ENCODE data around the gene XRCC5.
"Not testable (repeated sequence)": the region's sequence is repeated elsewhere in the genome, so short reads cannot be mapped to it uniquely, and the experiment has no call there.

The XRCC5 gene

DNA sequence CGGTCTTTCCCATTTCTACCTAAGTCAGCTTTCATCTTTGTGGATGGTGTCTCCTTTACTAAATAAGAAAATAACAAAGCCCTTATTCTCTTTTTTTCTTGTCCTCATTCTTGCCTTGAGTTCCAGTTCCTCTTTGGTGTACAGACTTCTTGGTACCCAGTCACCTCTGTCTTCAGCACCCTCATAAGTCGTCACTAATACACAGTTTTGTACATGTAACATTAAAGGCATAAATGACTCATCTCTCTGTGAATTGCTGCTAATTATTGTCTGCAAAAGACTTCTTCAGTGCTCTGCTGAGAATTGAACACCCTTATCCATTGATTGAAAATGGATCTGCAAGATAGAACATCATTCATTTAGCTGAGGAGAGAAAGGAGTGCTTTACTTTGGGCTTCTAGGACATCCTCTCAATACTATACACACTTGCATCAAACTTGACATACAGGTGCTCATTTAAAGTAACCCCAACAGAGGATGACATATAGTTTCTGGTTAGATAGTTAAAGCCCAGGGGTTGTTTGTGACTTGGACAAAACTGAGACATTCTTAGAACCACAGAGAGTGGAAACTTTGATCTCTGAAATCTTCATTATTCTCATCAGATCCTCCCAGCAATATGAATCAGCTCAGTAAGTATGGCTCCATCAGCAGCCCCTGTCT lies 97.0 kb downstream of the XRCC5 start:
- DNase-seq, result no peak

DNA sequence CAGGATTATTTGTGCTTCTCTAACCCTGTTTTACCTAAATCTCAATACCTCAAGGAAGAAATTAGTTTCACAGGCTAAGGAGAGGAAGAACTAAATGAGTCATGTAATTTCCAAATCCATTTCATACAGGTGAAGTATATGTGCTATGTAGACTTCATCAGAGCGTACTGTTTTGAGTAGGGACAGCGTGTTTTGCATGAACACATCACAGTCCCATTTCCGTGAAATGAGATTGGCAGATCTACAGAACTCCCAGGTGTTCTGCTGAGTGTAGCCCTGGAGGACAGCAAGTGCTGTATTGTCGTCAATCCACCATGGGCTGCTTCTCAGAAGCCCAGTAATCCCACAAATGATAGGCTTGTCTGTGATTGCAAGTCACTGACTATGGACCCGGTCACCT lies 97.7 kb downstream of the XRCC5 start:
- no peak for DNase-seq

DNA sequence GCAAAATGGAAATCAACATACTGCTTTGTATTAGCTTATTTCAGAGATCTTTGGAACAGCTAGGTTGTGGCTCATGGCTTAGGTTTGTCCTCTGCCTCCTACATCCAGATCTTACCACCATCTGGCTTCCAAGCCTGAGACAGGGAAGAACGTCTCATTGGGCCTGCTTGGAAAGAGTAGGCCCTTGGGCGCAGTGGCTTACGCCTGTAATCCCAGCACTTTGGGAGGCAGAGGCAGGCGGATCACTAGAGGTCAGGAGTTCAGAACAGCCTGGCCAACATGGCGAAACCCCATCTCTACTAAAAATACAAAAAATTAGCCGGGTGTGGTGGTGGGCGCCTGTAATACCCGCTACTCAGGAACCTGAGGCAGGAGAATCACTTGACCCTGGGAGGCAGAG lies 99.5 kb downstream of the XRCC5 start:
- not testable (repeated sequence) for DNase-seq

DNA sequence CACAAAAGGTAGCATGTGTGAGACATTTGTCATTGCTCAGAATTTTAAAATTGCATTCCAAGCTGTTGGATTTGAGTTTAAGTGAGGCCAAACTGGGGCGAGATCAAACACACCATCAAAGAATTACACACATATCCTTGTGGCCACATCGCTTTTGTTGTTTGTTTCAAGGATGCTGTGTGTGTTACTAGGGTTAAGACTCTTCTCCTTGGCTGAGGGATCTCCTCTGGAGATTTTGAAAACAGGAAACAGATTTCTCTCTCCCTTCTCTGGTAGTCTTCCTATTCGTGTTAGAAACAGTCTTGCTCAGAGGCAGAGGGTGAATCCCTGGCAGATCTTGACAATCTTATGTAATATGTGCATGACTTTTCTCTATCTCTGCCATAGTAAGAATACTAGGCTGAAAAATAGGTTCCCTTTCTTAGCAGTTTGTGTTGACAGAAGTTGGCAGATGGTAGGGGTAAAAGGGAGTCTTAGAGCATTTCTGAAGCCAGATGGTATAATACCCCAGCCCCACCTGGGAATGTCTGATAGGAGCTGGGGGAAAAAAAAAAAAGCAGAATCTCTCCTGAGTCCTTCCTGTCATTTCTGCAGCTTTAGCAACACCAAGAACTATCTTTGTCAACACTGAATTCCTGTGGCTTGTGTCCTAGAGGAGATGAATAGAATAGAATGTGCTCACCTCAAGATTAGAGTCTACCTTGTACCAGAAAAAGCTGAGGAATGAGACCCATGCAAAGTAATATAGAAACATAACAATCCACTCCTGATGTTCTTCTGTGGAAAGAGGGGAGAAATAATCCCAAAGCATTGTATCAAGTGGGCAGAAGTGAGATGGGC lies 101.8 kb downstream of the XRCC5 start:
- DNase-seq, result no peak

DNA sequence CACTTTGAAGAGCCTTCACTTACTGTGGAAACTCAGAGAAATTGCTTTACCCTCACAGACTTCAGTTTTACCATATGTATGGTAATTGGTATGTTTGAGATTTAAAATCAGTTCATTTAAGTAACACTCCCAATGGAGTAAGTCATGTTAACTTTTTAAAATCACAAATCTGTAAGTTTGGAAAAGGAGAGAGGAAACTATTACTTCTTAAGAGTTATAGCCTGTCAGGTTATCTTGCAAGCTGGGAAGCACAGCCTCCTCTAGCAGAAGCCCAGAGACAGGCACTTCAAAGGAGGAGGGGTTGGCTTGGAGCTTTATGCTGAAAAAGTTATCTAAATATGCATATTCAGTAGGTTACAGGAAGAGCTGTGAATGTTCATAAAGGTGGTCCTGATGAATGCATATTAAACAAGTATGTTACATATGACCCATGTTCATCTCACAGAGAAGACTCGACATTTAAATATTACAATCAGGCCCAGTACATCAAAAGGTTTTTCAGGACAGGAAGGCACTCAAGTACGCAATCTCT lies 102.5 kb downstream of the XRCC5 start:
- no peak for DNase-seq

- DNase-seq, result no peak
These were observed 105.6 kb downstream of the XRCC5 start for GRCh38 chr2:216214768-216215167.

DNA sequence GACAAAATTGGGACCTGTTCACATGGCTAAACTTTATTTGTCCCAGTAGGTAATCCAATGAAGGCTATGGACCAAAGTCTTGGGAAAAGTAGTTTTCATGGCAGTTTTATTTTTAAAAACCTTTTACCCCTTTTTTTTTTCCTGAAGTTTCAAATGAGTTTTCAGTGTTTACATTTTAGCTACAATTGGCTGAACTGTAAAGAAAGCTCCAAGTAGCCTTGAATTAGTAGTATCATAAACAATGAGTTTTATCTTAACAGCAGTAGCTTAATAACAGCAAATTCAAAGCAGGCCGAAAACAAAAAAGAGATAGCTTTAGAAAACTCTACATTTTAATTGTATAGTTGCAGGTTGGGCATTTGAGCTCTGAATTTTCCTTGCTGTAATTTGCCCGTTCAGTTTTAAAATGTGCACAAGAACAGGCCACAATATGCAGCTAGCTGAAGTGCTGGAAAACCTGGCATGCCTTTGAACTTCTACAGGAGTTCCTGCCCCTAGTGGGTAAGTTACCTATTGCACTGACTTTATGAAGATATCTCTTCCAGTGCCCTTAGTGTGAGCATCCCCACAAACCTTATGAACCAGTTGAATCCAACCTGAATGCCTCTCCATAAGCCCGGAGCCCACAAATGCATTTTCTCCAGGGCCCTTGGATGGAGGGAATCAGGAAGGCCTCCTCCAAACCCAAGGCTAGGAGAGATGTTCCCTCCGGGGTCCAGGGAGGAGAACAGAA lies 106.7 kb downstream of the XRCC5 start:
- no peak for DNase-seq

GRCh38 chr2:216216951-216217903 lies 108.1 kb downstream of the XRCC5 start:
- DNase-seq, result no peak

DNA sequence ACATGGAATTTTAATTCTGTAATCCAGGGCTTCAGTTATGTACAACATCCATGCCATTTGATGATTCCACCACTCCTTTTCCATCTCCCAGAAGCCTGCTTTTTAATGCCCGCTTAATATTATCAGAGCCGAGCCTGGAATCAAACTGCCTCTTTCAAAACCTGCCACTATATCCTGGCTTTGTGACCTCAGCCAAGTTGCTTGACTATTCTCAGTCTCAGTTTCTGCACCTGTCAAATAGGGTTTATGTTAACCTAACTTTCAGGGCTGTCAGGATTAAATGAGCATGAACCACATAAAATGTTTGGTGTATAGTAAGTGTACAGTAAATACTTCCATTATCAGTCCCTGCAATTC lies 108.7 kb downstream of the XRCC5 start:
- no peak for DNase-seq

DNA sequence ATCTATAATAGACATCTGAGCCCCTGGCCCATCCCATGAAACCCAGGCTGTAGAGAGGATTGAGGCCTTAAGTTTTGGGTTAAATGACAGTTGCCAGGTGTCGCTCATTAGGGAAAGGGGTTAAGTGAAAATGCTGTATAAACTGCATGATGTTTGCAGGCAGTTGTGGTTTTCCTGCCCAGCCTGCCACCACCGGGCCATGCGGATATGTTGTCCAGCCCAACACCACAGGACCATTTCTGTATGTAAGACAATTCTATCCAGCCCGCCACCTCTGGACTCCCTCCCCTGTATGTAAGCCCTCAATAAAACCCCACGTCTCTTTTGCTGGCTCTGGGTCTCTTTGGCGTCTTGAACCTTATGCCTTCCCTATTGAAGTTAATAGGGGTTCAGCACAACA lies 110.7 kb downstream of the XRCC5 start:
- no peak for DNase-seq

DNA sequence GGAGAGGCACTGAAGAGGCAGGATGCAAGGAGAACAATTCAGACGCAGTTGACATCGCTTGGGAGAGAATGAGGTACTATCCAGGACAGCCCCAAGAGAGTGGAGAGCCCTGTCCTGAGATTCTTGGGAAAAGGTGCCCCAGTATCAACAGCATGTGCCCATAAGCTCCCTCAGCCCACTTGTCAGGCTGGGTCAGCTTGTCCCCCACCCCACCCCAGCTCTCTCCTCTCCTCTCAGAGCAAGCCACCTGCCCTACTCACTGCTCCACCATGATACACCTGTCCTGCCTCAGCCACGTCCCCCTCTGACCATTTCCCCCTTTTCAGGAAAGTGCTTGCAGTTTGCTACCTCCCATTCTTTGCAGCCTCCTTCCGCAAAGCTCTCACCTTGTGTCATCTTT lies 111.8 kb downstream of the XRCC5 start:
- DNase-seq, result no peak

DNA sequence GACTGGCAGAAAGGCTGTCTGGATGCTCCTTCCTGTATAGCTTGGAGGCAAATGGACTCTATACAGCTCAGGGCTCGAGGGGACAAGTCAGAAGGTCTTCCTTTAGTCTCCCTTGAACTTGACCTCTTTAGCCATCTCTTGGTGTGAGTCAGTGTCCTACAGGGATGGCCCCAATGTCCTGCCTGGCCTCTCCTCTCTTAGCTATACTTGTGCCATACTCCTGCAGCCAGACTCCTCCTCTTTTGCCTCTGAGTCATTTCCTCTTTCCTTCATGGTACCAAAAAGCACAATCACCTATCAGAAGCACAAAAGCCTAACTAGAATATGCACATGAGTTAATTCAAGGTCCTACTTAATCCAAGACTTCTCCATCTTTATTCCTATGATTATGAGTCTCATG lies 112.7 kb downstream of the XRCC5 start:
- no peak for DNase-seq

- DNase-seq, result no peak
These were observed 113.7 kb downstream of the XRCC5 start for GRCh38 chr2:216222650-216223352.

DNA sequence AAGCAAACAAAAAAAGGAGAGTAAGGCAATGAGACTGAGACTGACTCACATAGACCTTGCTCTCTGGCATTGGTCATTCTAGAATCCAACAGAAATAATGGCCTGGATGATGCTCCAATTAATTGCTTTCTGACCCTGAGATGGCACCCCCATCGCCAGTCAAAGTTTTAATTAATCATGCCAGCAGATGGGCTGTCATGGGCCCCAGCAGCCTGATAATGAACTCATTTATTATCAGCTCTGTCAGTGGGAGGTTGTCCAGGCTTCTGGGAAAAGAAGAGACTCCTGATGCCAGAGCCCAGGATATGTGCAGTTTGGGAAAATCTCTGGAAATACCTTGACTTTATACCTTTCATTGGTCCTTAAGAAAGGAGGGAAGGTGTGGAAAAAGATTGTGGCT lies 115.2 kb downstream of the XRCC5 start:
- no peak for DNase-seq

DNA sequence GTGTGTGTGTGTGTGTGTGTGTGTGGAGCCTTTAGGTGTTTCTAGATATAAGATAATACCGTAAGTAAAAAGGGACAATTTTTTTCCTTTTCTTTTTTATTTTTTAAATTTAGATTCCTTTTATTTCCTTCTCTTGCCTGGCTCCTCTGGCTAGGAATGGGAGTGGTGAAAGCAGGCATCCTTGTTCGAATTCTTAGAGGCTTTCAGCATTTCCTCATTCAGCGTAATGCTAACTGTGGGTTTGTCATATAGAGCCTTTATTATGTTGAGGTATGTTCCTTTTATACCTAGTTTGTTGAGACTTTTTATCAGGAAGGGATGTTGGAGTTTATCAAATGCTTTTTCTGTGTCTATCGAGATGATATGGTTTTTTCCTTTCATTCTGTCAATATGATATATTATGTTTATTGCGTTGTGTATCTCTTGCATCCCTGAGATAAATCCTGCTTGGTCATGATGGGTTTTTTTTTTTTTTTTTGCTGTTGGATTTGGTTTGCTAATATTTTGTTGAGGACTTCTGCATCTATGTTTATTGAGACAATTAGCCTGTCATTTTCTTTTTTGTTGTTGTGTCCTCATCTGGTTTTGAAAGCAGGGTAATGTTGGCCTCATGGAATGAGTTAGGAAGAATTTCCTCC lies 120.2 kb downstream of the XRCC5 start:
- DNase-seq, result no peak

DNA sequence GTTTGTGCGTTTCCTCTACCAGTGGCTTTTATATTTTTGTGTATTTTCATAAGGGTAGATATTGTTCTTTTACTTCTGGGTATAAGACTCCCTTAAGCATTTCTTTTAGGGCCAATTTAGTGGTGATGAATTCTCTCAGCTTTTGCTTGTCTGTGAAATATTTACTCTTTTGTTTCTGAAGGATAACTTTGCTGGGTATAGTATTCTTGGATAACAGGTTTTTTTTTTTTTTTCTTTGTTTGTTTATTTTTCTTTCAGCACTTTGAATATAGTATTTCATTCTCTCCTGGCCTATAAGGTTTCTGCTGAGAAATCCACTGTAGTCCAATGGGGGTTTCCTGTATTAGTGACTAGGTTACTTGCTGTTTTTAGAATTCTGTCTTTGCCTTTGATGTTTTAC lies 122.7 kb downstream of the XRCC5 start:
- DNase-seq, result no peak

- no peak for DNase-seq
These were observed 123.6 kb downstream of the XRCC5 start for GRCh38 chr2:216232721-216233120.

GRCh38 chr2:216233281-216233995 lies 124.3 kb downstream of the XRCC5 start:
- no peak for DNase-seq

GRCh38 chr2:216234106-216234505 lies 125.0 kb downstream of the XRCC5 start:
- DNase-seq, result no peak

GRCh38 chr2:216235462-216235861 lies 126.3 kb downstream of the XRCC5 start:
- DNase-seq, result no peak

GRCh38 chr2:216235896-216236295 lies 126.7 kb downstream of the XRCC5 start:
- DNase-seq, result no peak

Data from CD4-positive, alpha-beta T cell treated with Interferon gamma for 1 hour (primary cell).